Right atrium auricular region (tissue), 2 donors: Measurements from ENCODE around the gene SSR3. TPM values are rescaled to one million over a fixed set of nuclear protein-coding genes. Genes with fewer than 3 reads are reported as not detected.

ENCODE experiments used
- DNase-seq: peaks from one replicate; pipeline ENCODE4 v3.0.0-alpha.2; 2019; ENCODE audit warnings: low spot score
- H3K27ac ChIP-seq, 2 donors: fragments of 200-600 bp; sonication (generic); 1 replicate in 1 of 2; 2 replicates in 1 of 2; pipeline ENCODE4 v1.5.1; 2016 to 2019
- H3K27me3 ChIP-seq, 2 donors: fragments of 200-600 bp; sonication (generic); one replicate each; pipeline versions ENCODE4 v1.5.1 to v1.6.0; 2017 to 2019
- H3K36me3 ChIP-seq: fragments of 200-600 bp; sonication (generic); one replicate; pipeline ENCODE4 v1.5.1; 2016
- H3K4me1 ChIP-seq, 2 donors: fragments of 200-600 bp; sonication (generic); one replicate each; pipeline versions ENCODE4 v1.5.1 to v1.6.0; 2017 to 2019
- H3K4me3 ChIP-seq, 2 donors: fragments of 200-600 bp; sonication (generic); 1 replicate in 1 of 2; 2 replicates in 1 of 2; pipeline ENCODE4 v1.5.1; 2017 to 2019; ENCODE audit warnings: mild to moderate bottlenecking in 1 of 2, moderate library complexity in 1 of 2
- H3K9me3 ChIP-seq, 2 donors: fragments of 200-600 bp; sonication (generic); one replicate each; pipeline ENCODE4 v1.5.1; 2019
- CTCF ChIP-seq, 2 donors: fragments of 200-600 bp; sonication (generic); IDR thresholded peaks; one replicate each; pipeline ENCODE4 v1.5.1; 2019; ENCODE audit warnings: antibody characterized with exemption in 2 of 2
- total RNA-seq, 2 donors: library from RNA; depleted of rRNA; stranded (reverse); fragments of >200 nt; gene quantifications; one replicate each; pipeline ENCODE4 v1.1.0, GENCODE V29; 2016

SSR3 gene
- total RNA-seq, 2 donors from 2014 or later, result 109 TPM

- H3K27me3 ChIP-seq, result no peaks in the 10 kb centered on the region
- TF ChIP-seq CTCF (IDR thresholded peaks at IDR 0.05), result no peak
- no peak for DNase-seq
- no peaks in the 10 kb centered on the region for H3K9me3 ChIP-seq
- H3K36me3 ChIP-seq, result no peaks in the 10 kb centered on the region
- H3K4me3 ChIP-seq, result no peak overlapping the region
- H3K4me1 ChIP-seq, result peaks cover 0 to 12% of the 10 kb centered on the region in 2 donors
- H3K27ac ChIP-seq, result peak overlapping the region in 1 of 2 donors; percentile 16
Observed at GRCh38 chr3:156587760-156588069, 32.8 kb upstream of the SSR3 start.

DNA sequence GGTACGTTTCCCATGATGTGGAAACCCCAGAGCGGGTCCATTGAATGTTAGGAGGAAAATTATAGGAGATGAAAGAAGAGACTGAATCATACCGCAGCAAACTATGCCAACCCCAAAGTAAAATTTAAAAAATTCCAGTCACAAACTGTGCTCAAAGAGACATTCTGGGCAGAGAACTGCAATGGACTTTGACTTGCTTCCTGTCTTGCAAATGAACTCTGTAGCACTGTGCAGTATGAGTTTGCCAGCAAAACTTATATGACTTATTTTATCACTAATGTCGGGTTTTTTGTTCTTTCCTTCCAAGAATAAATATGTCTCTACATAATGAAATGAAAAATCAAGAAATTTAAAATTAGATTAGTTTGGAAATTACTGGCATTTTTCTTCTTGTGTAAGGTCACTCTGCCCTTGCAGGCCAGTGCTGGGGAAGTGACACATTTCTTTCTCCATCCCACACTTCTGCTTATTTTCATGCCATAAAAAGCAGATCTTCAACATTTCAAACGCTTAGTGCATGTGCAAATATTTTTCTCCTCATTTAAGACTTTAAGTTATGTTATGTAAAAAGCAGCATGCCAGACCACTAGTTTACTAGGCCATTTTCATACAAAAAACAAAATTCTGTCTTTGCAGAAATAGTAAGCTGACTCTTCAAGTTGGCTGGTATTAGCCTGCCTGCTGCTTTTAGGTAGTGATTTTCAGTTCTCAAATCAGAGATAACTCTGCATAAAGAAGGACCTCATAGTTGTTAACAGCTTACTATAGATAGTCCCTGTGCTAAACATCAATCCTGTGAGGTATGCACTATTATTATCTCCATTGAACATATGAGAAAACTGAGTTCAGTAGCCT lies 32.2 kb upstream of the SSR3 start:
- Histone ChIP-seq H3K4me1 (peaks cover 0 to 12% of the 10 kb centered on the region in 2 donors), H3K27ac (peak overlapping the region in 1 of 2 donors; percentile 16), H3K9me3 (no peaks in the 10 kb centered on the region), H3K27me3 (no peaks in the 10 kb centered on the region), H3K4me3 (no peak overlapping the region), H3K36me3 (no peaks in the 10 kb centered on the region)
- no peak for DNase-seq
- no peak for TF ChIP-seq CTCF (IDR thresholded peaks at IDR 0.05)

GRCh38 chr3:156583469-156583868 lies 28.6 kb upstream of the SSR3 start:
- no peak for DNase-seq
- Histone ChIP-seq H3K4me3 (no peak overlapping the region), H3K4me1 (peaks cover 0 to 12% of the 10 kb centered on the region in 2 donors), H3K27me3 (no peaks in the 10 kb centered on the region), H3K9me3 (no peaks in the 10 kb centered on the region), H3K27ac (no peak overlapping the region), H3K36me3 (no peaks in the 10 kb centered on the region)
- no peak for TF ChIP-seq CTCF (IDR thresholded peaks at IDR 0.05)

DNA sequence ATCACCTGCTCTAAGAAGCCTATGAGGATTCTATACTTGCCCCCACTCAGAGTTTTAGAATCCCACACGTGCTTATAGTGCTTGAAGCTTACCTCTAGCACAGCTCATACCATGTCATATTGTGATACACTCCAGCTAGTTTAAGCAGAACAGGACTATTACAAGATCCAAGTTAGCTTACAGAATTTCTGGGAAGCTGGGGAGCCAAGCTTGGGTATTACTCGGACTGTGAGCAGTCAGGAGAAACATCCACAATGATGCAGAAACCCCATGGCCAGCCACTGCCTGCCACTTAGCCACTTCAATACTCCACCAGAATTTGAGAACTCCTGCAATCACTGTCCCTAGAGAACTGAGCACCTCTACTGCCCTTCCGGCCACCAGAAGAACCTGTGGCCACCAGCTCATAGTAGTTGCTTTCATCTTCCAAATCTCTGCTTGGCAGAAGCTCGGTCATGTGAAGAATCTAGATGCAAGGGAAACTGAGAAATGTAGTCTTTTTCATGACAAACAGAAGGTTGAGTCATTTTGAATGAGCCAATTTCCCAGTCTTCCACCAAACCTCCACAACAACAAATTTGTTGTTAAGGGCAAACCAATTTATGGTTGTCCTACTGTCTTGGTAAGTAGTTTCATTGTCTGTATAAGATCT lies 27.7 kb upstream of the SSR3 start:
- Histone ChIP-seq H3K4me1 (peaks cover 0 to 10% of the 10 kb centered on the region in 2 donors), H3K36me3 (no peaks in the 10 kb centered on the region), H3K9me3 (no peaks in the 10 kb centered on the region), H3K27me3 (no peaks in the 10 kb centered on the region), H3K4me3 (no peak overlapping the region), H3K27ac (no peak overlapping the region)
- DNase-seq, result no peak
- TF ChIP-seq CTCF (IDR thresholded peaks at IDR 0.05), result no peak

DNA sequence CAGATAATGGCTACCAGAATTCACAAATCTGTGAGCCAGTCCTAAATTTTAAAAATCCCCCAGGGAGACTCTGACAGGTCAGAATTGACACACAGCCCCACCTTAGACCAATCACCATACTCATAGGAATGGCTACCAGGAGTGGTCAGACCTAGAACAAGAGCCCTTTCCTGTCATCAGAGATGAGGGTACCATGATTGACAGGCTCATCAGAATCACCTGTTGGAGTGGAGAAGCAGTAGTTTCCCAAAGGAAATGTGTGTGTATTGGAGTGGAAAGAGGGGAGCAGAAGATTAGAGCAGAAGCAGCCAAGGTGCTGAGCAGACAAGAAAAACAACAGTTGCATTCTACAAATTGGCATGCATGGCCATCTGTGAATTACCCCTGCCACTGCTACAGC lies 27.0 kb upstream of the SSR3 start:
- Histone ChIP-seq H3K9me3 (no peaks in the 10 kb centered on the region), H3K27ac (no peak overlapping the region), H3K4me1 (peaks cover 0 to 3% of the 10 kb centered on the region in 2 donors), H3K36me3 (no peaks in the 10 kb centered on the region), H3K27me3 (no peaks in the 10 kb centered on the region), H3K4me3 (no peak overlapping the region)
- no peak for DNase-seq
- TF ChIP-seq CTCF (IDR thresholded peaks at IDR 0.05), result no peak
